Activated naive CD8-positive, alpha-beta T cell treated with anti-CD3 and anti-CD28 coated beads for 36 hours (primary cell): Measurements from ENCODE around the gene PNPLA3. TPM values are rescaled to one million over a fixed set of nuclear protein-coding genes. Genes with fewer than 3 reads are reported as not detected.
A peak's percentile ranks its signal among the peaks of the same experiment; 100 is the strongest.

Experiments used
- DNase-seq: peaks from one replicate; pipeline ENCODE4 v3.0.0; 2021
- H3K27ac Mint-ChIP-seq: one replicate; pipeline ENCODE4 v1.8.0; 2022; ENCODE audit warnings: mild to moderate bottlenecking, moderate library complexity, mixed read lengths
- H3K27me3 Mint-ChIP-seq: one replicate; pipeline ENCODE4 v1.8.0; 2022; ENCODE audit warnings: mild to moderate bottlenecking, mixed read lengths
- H3K36me3 Mint-ChIP-seq: one replicate; pipeline ENCODE4 v1.8.0; 2021; ENCODE audit warnings: mild to moderate bottlenecking, mixed read lengths
- H3K4me1 Mint-ChIP-seq: one replicate; pipeline ENCODE4 v1.8.0; 2021; ENCODE audit warnings: mixed read lengths
- H3K4me3 Mint-ChIP-seq: one replicate; pipeline ENCODE4 v1.8.0; 2022; ENCODE audit warnings: mild to moderate bottlenecking, moderate library complexity, mixed read lengths
- H3K9me3 Mint-ChIP-seq: one replicate; pipeline ENCODE4 v1.8.0; 2022; ENCODE audit warnings: mixed read lengths
- total RNA-seq, 2 experiments: library from RNA; stranded (reverse); gene quantifications; one replicate each; pipeline ENCODE4 v1.2.3, GENCODE V29; 2021

Gene PNPLA3
- total RNA-seq, 2 experiments from 2014 or later = 0.39 to 0.52 TPM

- Mint-ChIP-seq H3K4me1 (peaks cover 24% of the 10 kb centered on the region), H3K9me3 (no peaks in the 10 kb centered on the region), H3K27me3 (no peaks in the 10 kb centered on the region), H3K36me3 (peaks cover 40% of the 10 kb centered on the region), H3K27ac (peak overlapping the region; percentile 94), H3K4me3 (peak overlapping the region; percentile 88)
- no peak for DNase-seq
Observed at GRCh38 chr22:43996981-43997265, 73.3 kb downstream of the PNPLA3 start.

Other genes with a start within 250 kb of the PNPLA3 start
- gene EFCAB6, start 111.5 kb upstream of the PNPLA3 start, total RNA-seq = under 1 TPM; 0.36 to 0.37 TPM
- gene SULT4A1, start 61.3 kb upstream of the PNPLA3 start, total RNA-seq = under 1 TPM in 1 of 2 experiments, not detected in 1; 0.29 TPM
- gene PNPLA5, start 31.8 kb upstream of the PNPLA3 start, total RNA-seq = not detected
- 10 to 100 TPM; 59.0 to 62.3 TPM for gene SAMM50, start 31.6 kb downstream of the PNPLA3 start, total RNA-seq
- gene PARVB, start 100.5 kb downstream of the PNPLA3 start, total RNA-seq = 10 to 100 TPM; 71.4 to 71.5 TPM